Mesendoderm (in vitro differentiated cells): ENCODE data around the gene GRIP1.

Experiments used
- DNase-seq: peaks from one replicate; pipeline ENCODE4 v3.0.0; 2013
- H2AK5ac ChIP-seq: 2 replicates; pipeline ENCODE4 v1.6.1; 2013; ENCODE audit warnings: low read length, inconsistent platforms
- H2BK120ac ChIP-seq: 2 replicates; pipeline ENCODE4 v1.6.1; 2013; ENCODE audit warnings: low read depth, mild to moderate bottlenecking, low read length, moderate library complexity, mixed read lengths
- H2BK15ac ChIP-seq: replicated peaks from 2 replicates; pipeline ENCODE4 v1.6.1; 2013; ENCODE audit warnings: low read depth, mild to moderate bottlenecking, moderate library complexity
- H2BK5ac ChIP-seq: 2 replicates; pipeline ENCODE4 v1.6.1; 2013; ENCODE audit warnings: low read length, inconsistent platforms
- H3K18ac ChIP-seq: 2 replicates; pipeline ENCODE4 v1.6.1; 2013; ENCODE audit warnings: mild to moderate bottlenecking, low read length, mixed read lengths
- H3K23ac ChIP-seq: one replicate; pipeline ENCODE4 v1.6.1; 2013; ENCODE audit warnings: low read length
- H3K27ac ChIP-seq: 2 replicates; pipeline ENCODE4 v1.5.1; 2013; ENCODE audit warnings: low read depth, mild to moderate bottlenecking, inconsistent platforms, low read length, moderate library complexity
- H3K27me3 ChIP-seq: 2 replicates; pipeline ENCODE4 v1.6.1; 2013; ENCODE audit warnings: low read length, control low read depth, mild to moderate bottlenecking, inconsistent platforms; ENCODE audit not compliant: insufficient read depth, poor library complexity
- H3K36me3 ChIP-seq: 2 replicates; pipeline ENCODE4 v1.6.1; 2013; ENCODE audit warnings: low read length, inconsistent platforms; ENCODE audit not compliant: control insufficient read depth, insufficient read depth
- H3K4ac ChIP-seq: one replicate; pipeline ENCODE4 v1.6.1; 2013; ENCODE audit warnings: low read depth, mild to moderate bottlenecking, low read length, moderate library complexity
- H3K4me1 ChIP-seq: 2 replicates; pipeline ENCODE4 v1.6.1; 2013; ENCODE audit warnings: low read depth, low read length, inconsistent platforms; ENCODE audit not compliant: control insufficient read depth
- H3K4me2 ChIP-seq: 2 replicates; pipeline ENCODE4 v1.6.1; 2013; ENCODE audit warnings: low read length
- H3K4me3 ChIP-seq: 2 replicates; pipeline ENCODE4 v1.5.1; 2013; ENCODE audit warnings: mild to moderate bottlenecking, low read length
- H3K56ac ChIP-seq: one replicate; pipeline ENCODE4 v1.6.1; 2013; ENCODE audit warnings: low read length
- H3K79me1 ChIP-seq: 2 replicates; pipeline ENCODE4 v1.6.1; 2013; ENCODE audit warnings: low read length, inconsistent platforms
- H3K79me2 ChIP-seq: 2 replicates; pipeline ENCODE4 v1.6.1; 2013; ENCODE audit warnings: mild to moderate bottlenecking, low read length; ENCODE audit not compliant: control insufficient read depth, insufficient read depth
- H3K9ac ChIP-seq: 2 replicates; pipeline ENCODE4 v1.6.1; 2013; ENCODE audit warnings: low read length, inconsistent platforms
- H4K5ac ChIP-seq: one replicate; pipeline ENCODE4 v1.6.1; 2013; ENCODE audit warnings: low read length
- H4K8ac ChIP-seq: one replicate; pipeline ENCODE4 v1.6.1; 2013; ENCODE audit warnings: low read depth, mild to moderate bottlenecking, control low read depth, low read length, moderate library complexity
- WGBS: extraction: QIAGEN DNeasy Blood & Tissue Kit; methylation state at CpG from one replicate; pipeline ENCODE4 v1.1.7; 2013; ENCODE audit warnings: low lambda C conversion rate, missing lambda C conversion rate; ENCODE audit not compliant: insufficient coverage; ENCODE audit errors: extremely low coverage; 5-methylcytosine and 5-hydroxymethylcytosine counted together

GRIP1 gene

DNA sequence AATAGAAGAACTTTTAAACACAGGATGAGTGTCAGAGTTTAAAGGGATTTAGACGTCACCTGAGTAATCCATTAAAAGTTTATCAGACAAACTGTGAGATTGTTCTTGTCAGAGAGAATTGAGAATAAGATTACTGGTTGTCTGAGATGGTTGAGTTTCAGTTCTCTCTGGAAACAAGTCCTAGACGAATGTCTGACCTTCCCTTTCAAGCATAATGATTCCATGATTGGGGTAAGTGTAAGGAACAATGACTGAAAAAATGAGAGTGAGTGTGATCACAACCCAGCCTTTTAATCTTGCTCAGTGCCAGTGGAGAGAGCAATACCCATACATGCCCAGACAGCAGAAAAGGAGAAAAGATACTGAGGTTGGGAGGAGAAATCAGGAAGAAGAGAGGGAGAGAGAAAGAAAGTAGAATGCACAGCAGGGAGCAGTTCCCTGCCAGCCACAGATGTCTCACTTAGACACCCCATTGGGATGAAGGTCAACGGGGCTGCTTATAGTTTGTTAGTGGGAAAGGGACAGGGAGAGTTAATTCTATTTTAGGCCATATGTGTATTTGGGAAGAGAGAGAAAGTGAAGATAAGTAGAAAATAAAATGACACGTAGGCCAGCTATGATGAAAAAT lies 4.3 kb downstream of the GRIP1 start:
- Histone ChIP-seq H3K4ac (no peak overlapping the region), H3K4me1 (peaks cover 12% of the 10 kb centered on the region), H2BK15ac (peak overlapping the region; percentile 65), H3K36me3 (no peaks in the 10 kb centered on the region), H3K79me2 (no peaks in the 10 kb centered on the region), H3K79me1 (no peaks in the 10 kb centered on the region), H3K27ac (no peak overlapping the region), H3K9ac (no peak overlapping the region), H3K4me2 (no peak overlapping the region), H3K56ac (no peak overlapping the region), H4K5ac (no peak overlapping the region), H4K8ac (no peak overlapping the region), H2BK5ac (no peak overlapping the region), H2BK120ac (no peak overlapping the region), H3K23ac (no peak overlapping the region), H3K27me3 (no peaks in the 10 kb centered on the region), H3K4me3 (no peak overlapping the region), H3K18ac (no peak overlapping the region), H2AK5ac (no peak overlapping the region)
- no CpG with 5 or more reads among the region's 4 CpGs for WGBS
- peak; percentile 45 for DNase-seq

GRCh38 chr12:66669541-66669940 lies 9.3 kb downstream of the GRIP1 start:
- H2AK5ac ChIP-seq: no peak overlapping the region
- H3K79me2 ChIP-seq: no peaks in the 10 kb centered on the region
- H2BK120ac ChIP-seq: no peak overlapping the region
- no peak overlapping the region for H3K56ac ChIP-seq
- H4K5ac ChIP-seq: no peak overlapping the region
- no peak for DNase-seq
- H3K9ac ChIP-seq: no peak overlapping the region
- H2BK5ac ChIP-seq: no peak overlapping the region
- H3K23ac ChIP-seq: no peak overlapping the region
- no CpG with 5 or more reads among the region's 2 CpGs for WGBS
- H2BK15ac ChIP-seq: no peak overlapping the region
- H3K4me3 ChIP-seq: no peak overlapping the region
- H4K8ac ChIP-seq: no peak overlapping the region
- no peak overlapping the region for H3K27ac ChIP-seq
- H3K4me2 ChIP-seq: no peak overlapping the region
- H3K27me3 ChIP-seq: no peaks in the 10 kb centered on the region
- H3K79me1 ChIP-seq: no peaks in the 10 kb centered on the region
- no peak overlapping the region for H3K4ac ChIP-seq
- no peak overlapping the region for H3K18ac ChIP-seq
- H3K36me3 ChIP-seq: no peaks in the 10 kb centered on the region
- H3K4me1 ChIP-seq: peaks cover 4% of the 10 kb centered on the region

DNA sequence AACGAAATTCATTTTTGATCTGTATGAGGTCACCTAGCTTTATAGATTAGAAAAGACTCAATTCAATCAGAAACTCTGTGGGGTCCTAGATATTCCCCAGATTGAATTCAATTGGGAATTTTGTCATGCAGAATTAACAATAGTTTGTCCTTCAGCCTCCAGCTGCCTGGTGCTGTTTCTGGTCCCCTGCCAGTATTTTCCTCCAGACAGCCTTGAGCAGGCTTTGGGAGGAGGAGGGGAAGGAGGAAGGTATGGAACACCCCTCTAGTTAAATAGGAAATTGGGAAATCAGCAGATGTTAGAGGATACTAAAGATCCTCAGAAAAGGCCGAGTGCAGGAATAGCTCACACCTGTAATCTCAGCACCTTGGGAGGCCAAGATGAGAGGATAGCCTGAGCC lies 10.6 kb downstream of the GRIP1 start:
- no peak overlapping the region for H2BK120ac ChIP-seq
- no peak overlapping the region for H3K4me3 ChIP-seq
- H3K79me1 ChIP-seq: no peaks in the 10 kb centered on the region
- no CpG with 5 or more reads among the region's 2 CpGs for WGBS
- H2AK5ac ChIP-seq: no peak overlapping the region
- H3K4me1 ChIP-seq: no peaks in the 10 kb centered on the region
- no peak overlapping the region for H4K5ac ChIP-seq
- H3K9ac ChIP-seq: no peak overlapping the region
- no peaks in the 10 kb centered on the region for H3K36me3 ChIP-seq
- H3K27me3 ChIP-seq: no peaks in the 10 kb centered on the region
- no peaks in the 10 kb centered on the region for H3K79me2 ChIP-seq
- H3K27ac ChIP-seq: no peak overlapping the region
- H3K4ac ChIP-seq: no peak overlapping the region
- peak; percentile 39 for DNase-seq
- no peak overlapping the region for H2BK15ac ChIP-seq
- H2BK5ac ChIP-seq: no peak overlapping the region
- H3K4me2 ChIP-seq: no peak overlapping the region
- no peak overlapping the region for H3K56ac ChIP-seq
- no peak overlapping the region for H3K18ac ChIP-seq
- H4K8ac ChIP-seq: no peak overlapping the region
- no peak overlapping the region for H3K23ac ChIP-seq

DNA sequence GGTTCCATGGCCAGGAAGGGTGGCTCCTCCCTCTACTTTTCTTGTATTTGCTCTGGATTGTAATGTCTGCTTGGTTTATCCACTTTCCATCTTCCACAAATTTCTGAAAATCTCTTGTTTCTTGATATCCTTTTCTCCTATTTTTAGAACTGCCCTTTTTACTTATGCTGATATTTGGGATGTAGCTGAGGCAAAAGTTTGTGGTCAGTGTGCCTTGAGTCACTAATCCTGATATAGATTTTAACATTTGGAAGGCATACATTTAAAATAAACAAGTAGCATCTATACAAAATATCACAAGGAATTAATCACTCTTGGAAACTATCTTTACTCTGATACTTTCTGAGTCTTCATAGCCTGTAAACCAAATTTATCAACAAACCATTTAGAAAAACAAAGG lies 11.0 kb downstream of the GRIP1 start:
- no peak overlapping the region for H4K5ac ChIP-seq
- no peak overlapping the region for H2BK15ac ChIP-seq
- no peak overlapping the region for H4K8ac ChIP-seq
- H3K27me3 ChIP-seq: no peaks in the 10 kb centered on the region
- no peak overlapping the region for H3K4ac ChIP-seq
- H3K79me2 ChIP-seq: no peaks in the 10 kb centered on the region
- no peak overlapping the region for H3K56ac ChIP-seq
- no peak overlapping the region for H3K23ac ChIP-seq
- DNase-seq: no peak
- no peak overlapping the region for H3K4me3 ChIP-seq
- H3K4me2 ChIP-seq: no peak overlapping the region
- H2AK5ac ChIP-seq: no peak overlapping the region
- H3K18ac ChIP-seq: no peak overlapping the region
- H2BK5ac ChIP-seq: no peak overlapping the region
- no peaks in the 10 kb centered on the region for H3K79me1 ChIP-seq
- H3K4me1 ChIP-seq: no peaks in the 10 kb centered on the region
- H3K9ac ChIP-seq: no peak overlapping the region
- no peak overlapping the region for H2BK120ac ChIP-seq
- H3K36me3 ChIP-seq: no peaks in the 10 kb centered on the region
- no peak overlapping the region for H3K27ac ChIP-seq

DNA sequence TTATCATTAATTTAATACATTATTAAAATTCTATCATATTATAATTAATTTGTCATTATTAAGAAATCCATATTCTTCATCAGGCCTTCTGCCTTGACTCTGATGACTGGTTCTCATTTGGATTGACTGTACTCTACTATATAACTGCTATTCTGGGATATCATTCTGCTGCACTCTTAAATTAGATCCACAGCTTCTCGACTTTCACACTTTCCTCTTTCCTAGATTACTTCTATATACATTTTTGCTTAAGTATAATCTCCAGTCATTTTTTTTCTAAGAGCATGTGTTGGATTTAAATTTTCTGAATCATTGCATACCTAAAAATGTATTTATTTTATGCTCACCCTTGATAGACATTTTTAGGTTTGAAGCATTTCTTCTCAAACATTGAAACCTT lies 12.4 kb downstream of the GRIP1 start:
- no peak overlapping the region for H4K5ac ChIP-seq
- H3K36me3 ChIP-seq: no peaks in the 10 kb centered on the region
- no peak overlapping the region for H3K23ac ChIP-seq
- H3K56ac ChIP-seq: no peak overlapping the region
- no peaks in the 10 kb centered on the region for H3K79me1 ChIP-seq
- H4K8ac ChIP-seq: no peak overlapping the region
- no peak overlapping the region for H3K4me2 ChIP-seq
- no peak overlapping the region for H2BK5ac ChIP-seq
- H3K27ac ChIP-seq: no peak overlapping the region
- no peak overlapping the region for H3K18ac ChIP-seq
- H3K4me1 ChIP-seq: no peaks in the 10 kb centered on the region
- no peak overlapping the region for H2BK15ac ChIP-seq
- WGBS: no CpG with 5 or more reads among the region's 1 CpG
- no peak overlapping the region for H2BK120ac ChIP-seq
- no peak overlapping the region for H2AK5ac ChIP-seq
- H3K79me2 ChIP-seq: no peaks in the 10 kb centered on the region
- no peak overlapping the region for H3K9ac ChIP-seq
- no peak overlapping the region for H3K4me3 ChIP-seq
- DNase-seq: no peak
- H3K4ac ChIP-seq: no peak overlapping the region
- H3K27me3 ChIP-seq: no peaks in the 10 kb centered on the region

DNA sequence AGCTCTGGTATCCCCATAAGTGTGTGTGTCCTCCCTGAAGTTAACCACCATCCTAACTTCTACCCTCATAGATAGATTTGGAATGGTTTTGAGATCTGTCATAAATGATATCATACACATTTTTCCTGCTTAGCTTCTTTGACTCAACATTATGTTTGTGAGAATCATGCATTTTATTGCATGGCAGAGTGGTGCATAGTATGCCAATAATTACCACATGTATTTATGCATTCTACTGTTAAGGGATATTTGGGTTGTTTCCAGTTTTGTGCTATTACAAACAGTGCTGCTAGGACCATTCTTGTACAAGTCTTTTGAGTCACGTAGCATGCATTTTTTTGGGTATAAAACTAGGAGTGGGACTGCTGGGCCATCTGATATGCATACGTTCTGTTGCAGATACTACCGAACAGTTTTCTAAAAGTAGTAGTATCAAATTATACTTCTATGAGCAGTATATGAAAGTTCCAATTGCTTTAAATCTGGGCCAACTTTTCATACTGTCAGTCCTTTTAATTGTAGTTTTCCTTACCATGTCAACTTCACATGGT lies 13.4 kb downstream of the GRIP1 start:
- Histone ChIP-seq H3K4me3 (no peak overlapping the region), H2BK120ac (no peak overlapping the region), H3K27ac (no peak overlapping the region), H3K4ac (no peak overlapping the region), H2AK5ac (no peak overlapping the region), H2BK15ac (no peak overlapping the region), H3K23ac (no peak overlapping the region), H3K36me3 (no peaks in the 10 kb centered on the region), H3K18ac (no peak overlapping the region), H4K8ac (no peak overlapping the region), H4K5ac (no peak overlapping the region), H3K4me2 (no peak overlapping the region), H3K9ac (no peak overlapping the region), H3K79me1 (no peaks in the 10 kb centered on the region), H3K27me3 (no peaks in the 10 kb centered on the region), H3K4me1 (no peaks in the 10 kb centered on the region), H3K56ac (no peak overlapping the region), H2BK5ac (no peak overlapping the region), H3K79me2 (no peaks in the 10 kb centered on the region)
- no CpG with 5 or more reads among the region's 3 CpGs for WGBS
- no peak for DNase-seq
